Nephron progenitor cell (in vitro differentiated cells): ENCODE data around the gene VDR.

ENCODE experiments used
- DNase-seq: peaks from one replicate; pipeline ENCODE4 v3.0.0; 2021
- H3K27ac Mint-ChIP-seq: 2 replicates; pipeline ENCODE4 v1.8.0; 2021; ENCODE audit warnings: mild to moderate bottlenecking, moderate library complexity, mixed read lengths
- H3K27me3 Mint-ChIP-seq: 2 replicates; pipeline ENCODE4 v1.8.0; 2021; ENCODE audit warnings: mild to moderate bottlenecking, low read depth, mixed read lengths; ENCODE audit not compliant: poor library complexity
- H3K36me3 Mint-ChIP-seq: 2 replicates; pipeline ENCODE4 v1.8.0; 2021; ENCODE audit warnings: low read depth, mixed read lengths
- H3K4me1 Mint-ChIP-seq: 2 replicates; pipeline ENCODE4 v1.8.0; 2021; ENCODE audit warnings: mixed read lengths
- H3K4me3 Mint-ChIP-seq: 2 replicates; pipeline ENCODE4 v1.8.0; 2021; ENCODE audit warnings: mild to moderate bottlenecking, moderate library complexity, mixed read lengths
- H3K9me3 Mint-ChIP-seq: 2 replicates; pipeline ENCODE4 v1.8.0; 2021; ENCODE audit warnings: mild to moderate bottlenecking, moderate library complexity, mixed read lengths
- CTCF ChIP-seq: fragments of 200-600 bp; sonication (generic); IDR thresholded peaks from 2 replicates; pipeline ENCODE4 v1.5.0; 2021; ENCODE audit warnings: antibody characterized with exemption

VDR gene

DNA sequence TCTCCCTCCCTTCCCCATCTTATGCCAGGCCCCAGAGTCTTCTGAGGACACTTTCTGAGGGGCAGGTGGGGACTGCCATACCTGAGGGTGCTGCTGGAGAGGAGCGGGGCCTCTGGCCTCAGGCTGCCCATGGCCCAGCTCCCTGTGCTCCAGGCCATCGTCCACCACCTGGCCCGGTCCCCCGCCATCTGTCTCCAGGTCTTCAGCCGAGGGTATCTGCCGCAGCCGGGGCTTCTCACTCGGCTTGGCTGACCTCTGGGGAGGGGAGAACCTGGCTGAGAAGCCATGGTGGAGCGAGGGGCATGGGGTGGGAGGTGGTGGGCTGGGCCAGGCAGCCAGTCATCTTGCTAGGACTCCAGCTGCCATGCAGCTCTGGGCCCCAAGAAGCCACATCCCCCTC, 110.1 kb downstream of the VDR start:
- TF ChIP-seq CTCF: no peak
- Mint-ChIP-seq H3K27me3 (no peaks in the 10 kb centered on the region), H3K9me3 (no peaks in the 10 kb centered on the region), H3K36me3 (peaks cover 29% of the 10 kb centered on the region), H3K4me1 (peaks cover 6% of the 10 kb centered on the region), H3K4me3 (no peak overlapping the region), H3K27ac (no peak overlapping the region)
- DNase-seq: no peak

DNA sequence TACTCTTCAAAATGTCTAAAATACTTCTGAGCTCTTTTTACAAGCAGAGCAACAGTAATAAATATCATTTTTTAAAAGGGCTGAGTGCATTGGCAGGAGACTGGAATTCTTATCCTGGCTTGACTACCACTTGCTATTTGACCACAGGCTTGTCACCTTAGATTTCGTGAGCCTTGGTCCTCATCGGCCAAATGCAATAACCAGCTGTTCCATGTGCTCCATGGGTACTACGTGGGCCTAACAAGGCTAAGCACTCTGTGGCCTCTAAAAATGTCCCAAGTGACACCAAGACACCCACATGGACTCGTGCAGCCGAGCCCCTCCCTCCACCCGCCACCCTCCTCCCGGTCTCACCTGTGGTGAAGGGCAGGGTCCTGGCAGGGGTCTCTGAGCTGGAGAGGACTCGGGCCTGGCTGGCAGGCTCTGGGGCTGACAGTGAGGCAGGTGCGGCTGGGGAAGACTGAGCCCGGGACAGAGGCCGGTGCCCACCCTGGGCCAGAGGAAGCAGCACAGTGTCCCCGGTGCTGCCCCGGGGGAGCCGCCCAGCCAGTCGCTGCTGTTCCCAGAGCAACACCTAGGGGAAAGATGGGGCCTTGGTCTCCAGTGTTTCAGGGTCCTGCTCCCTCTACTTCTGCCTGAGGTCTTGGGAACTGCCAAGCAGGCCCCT, 111.6 kb downstream of the VDR start:
- TF ChIP-seq CTCF: no peak
- no peak for DNase-seq
- Mint-ChIP-seq H3K27me3 (no peaks in the 10 kb centered on the region), H3K27ac (peak overlapping the region; percentile 71), H3K36me3 (peaks cover 41% of the 10 kb centered on the region), H3K4me1 (peaks cover 14% of the 10 kb centered on the region), H3K9me3 (no peaks in the 10 kb centered on the region), H3K4me3 (no peak overlapping the region)

DNA sequence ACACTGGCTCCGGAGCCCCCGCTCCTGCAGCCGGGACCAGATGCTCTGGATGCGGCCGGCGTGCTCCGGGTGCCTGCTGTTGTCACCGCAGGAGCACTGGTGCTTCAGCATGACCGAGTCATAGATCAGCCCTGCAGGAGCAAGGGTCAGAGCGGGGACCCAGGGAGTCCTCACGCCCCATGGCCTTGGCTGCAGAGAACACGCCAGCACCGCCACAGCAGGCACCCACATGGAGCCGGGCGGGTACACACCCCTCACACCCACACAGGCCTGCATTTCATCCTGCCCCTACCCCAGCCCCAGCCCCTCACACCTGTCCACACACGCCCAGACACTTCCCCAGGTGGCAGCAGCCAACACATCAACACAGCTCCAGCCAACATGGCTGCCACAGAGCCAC, 112.9 kb downstream of the VDR start:
- peaks cover 12% of the 10 kb centered on the region for H3K4me1 Mint-ChIP-seq
- H3K4me3 Mint-ChIP-seq: no peak overlapping the region
- H3K27me3 Mint-ChIP-seq: no peaks in the 10 kb centered on the region
- peaks cover 47% of the 10 kb centered on the region for H3K36me3 Mint-ChIP-seq
- no peaks in the 10 kb centered on the region for H3K9me3 Mint-ChIP-seq
- H3K27ac Mint-ChIP-seq: no peak overlapping the region
- no peak for TF ChIP-seq CTCF
- no peak for DNase-seq
